HG02759 (cell line): ENCODE measurements around the gene NCKAP1.
"Not testable (repeated sequence)": the region's sequence is repeated elsewhere in the genome, so short reads cannot be mapped to it uniquely, and the experiment has no call there.

ENCODE experiments used
- ATAC-seq: cut with Tn5 transposase; IDR thresholded peaks from one replicate; pipeline ENCODE4 v1.9.1; 2021; ENCODE audit warnings: mild to moderate bottlenecking, moderate library complexity; ENCODE audit not compliant: unreplicated experiment

NCKAP1 gene

DNA sequence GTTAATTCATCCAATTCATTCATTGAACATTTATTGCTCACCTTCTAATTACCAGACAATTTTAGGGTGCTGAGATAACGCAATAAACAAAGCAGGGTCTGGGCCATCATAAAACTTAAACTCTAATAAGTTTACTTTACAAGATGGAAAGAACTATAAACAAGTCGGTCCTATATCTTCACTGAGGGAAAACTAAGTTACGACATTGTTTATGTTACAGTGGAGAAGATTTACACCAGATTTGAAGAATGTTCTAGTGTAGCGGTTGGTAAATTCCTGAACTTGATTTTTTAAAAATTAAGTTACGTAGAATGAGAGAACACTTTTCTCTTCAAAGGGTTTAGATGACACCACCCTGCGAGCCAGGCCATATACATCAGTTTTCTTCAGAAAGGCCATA lies 151.2 kb downstream of the NCKAP1 start:
- ATAC-seq, result no peak

DNA sequence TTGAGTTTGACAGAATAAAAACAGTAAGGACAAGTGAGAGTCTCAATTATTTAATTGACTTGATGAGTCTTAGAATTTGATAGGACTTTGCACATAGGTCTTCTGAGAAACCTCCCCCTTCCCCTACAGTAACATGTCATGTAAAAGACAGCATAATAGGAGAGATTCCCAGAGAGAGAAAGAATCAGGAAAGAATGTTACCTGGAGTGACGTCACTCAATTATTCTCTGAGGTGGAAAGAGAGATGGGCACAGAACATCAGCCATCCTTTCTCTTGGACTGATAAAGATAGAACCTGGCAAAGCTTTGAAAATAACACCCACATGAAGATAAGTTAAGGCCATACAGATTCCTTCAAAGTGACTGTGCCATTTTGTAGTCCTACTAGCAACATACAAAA lies 152.5 kb downstream of the NCKAP1 start:
- no peak for ATAC-seq

DNA sequence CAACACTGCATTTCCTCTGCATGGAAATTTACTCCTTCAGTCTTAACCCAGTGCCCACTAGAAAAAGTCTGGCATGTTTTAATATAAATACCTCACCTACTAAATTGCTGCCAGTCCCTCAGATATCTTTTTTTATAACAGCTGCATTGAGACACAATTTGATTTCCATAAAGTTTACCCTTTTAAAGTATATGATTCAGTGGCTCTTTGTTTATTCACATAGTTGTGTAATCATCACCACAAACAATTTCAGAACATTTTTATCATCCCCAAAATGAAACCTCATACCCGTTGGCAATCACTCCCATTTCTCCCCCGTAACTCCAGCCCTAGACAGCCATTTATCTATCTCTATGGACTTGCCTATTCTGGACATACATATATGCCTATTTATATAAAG lies 154.8 kb downstream of the NCKAP1 start:
- no peak for ATAC-seq

DNA sequence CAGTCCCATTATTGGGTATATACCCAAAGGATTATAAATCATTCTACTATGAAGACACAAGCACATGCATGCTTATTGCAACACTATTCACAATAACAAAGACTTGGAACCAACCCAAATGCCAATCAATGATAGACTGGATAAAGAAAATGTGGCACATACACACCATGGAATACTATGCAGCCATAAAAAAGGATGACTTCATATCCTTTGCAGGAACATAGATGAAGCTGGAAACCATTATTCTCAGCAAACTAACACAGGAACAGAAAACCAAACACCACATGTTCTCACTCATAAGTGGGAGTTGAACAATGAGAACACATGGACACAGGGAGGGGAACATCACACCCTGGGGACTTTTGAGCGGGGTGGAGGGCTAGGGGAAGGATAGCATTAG lies 158.2 kb downstream of the NCKAP1 start:
- not testable (repeated sequence) for ATAC-seq

DNA sequence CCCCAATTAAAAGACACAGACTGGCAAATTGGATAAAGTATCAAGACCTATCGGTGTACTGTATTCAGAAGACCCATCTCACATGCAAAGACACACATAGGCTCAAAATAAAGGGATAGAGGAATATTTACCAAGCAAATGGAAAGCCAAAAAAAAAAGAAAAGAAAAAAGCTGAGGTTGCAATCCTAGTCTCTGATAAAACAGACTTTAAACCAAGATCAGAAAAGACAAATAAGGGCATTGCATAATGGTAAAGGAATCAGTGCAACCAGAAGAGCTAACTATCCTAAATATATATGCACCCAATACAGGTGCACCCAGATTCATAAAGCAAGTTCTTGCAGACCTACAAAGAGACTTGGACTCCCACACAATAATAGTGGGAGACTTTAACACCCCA lies 161.6 kb downstream of the NCKAP1 start:
- ATAC-seq, result not testable (repeated sequence)

DNA sequence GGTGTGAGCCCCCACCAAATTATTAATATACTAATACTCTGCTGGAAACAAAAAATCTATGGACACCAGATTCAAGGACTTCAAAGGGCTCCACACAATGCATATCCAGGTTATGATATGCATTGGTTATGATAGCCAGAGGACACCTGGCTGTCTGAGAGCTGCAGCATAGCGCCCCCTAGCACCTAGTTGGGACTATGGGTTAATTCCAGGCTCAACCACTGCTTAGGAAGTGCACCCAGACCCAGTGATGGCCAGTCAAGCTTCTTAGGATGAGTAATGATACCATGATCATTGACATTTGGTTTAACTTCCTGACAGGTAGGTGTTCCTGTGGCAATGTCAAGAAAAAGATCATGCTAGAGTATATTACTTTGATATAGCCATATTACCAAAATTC lies 168.0 kb downstream of the NCKAP1 start:
- no peak for ATAC-seq

DNA sequence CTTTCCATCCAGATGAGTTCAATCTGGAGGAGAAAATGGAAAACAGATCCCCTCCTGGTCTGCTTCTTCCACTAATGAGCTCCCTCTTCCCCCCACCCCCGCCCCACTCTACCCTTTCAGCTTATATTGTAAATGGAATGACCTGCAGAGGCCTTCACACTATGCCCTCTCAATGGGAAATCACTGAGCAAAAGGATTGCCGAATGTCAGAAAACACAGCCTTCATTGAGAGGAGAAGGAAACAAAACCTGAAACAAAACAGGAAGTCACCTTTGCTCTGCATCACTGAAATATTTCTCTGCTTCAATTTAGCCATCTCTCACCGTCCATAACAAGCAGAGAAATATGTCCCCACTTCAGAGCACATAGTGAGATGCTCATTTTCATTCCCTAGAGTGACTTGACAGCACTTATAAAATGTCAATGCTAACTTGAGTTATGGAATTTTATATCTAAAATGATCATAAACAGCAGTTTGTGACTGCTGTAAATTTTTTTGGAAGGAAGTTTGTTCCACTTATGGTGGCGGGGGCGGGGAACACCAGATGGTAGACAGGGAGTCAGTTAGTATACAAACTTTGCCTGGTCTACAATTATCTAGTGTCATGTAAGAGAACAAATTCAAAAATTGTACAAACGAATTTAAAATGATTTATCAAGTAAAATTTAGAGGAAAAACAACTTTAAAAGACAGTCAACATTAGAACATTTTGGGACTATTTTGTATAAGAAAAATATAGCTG lies 170.0 kb downstream of the NCKAP1 start:
- no peak for ATAC-seq

DNA sequence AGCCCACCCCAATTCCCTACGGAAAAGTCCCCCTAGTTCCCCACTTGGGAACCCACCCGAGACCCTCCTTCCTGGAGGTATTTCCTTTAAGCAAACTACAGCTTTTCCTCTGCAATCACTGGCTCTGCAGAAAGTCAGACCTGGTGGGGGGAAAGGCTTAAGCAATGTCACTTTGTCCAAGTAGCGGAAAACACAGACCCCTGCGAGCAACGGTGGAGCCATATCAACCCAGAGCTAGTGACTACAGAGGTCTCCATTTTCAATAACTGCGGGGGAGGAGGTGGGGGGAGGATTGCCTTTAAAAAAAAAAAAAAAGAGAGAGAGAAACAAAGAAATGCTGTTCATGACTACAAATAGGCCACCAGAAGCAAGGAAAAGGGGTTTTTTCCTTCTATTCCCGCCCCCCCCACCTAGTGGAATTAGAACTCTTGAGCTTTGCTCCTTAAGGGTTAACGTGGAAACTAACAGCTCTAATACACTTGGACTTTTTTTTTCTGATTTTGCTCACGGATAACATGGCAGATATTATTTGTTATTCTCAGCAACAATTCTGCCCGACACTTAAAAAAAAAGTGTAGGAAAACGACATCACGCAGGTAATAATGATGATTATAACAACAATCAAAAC lies 170.7 kb downstream of the NCKAP1 start:
- ATAC-seq, result no peak

DNA sequence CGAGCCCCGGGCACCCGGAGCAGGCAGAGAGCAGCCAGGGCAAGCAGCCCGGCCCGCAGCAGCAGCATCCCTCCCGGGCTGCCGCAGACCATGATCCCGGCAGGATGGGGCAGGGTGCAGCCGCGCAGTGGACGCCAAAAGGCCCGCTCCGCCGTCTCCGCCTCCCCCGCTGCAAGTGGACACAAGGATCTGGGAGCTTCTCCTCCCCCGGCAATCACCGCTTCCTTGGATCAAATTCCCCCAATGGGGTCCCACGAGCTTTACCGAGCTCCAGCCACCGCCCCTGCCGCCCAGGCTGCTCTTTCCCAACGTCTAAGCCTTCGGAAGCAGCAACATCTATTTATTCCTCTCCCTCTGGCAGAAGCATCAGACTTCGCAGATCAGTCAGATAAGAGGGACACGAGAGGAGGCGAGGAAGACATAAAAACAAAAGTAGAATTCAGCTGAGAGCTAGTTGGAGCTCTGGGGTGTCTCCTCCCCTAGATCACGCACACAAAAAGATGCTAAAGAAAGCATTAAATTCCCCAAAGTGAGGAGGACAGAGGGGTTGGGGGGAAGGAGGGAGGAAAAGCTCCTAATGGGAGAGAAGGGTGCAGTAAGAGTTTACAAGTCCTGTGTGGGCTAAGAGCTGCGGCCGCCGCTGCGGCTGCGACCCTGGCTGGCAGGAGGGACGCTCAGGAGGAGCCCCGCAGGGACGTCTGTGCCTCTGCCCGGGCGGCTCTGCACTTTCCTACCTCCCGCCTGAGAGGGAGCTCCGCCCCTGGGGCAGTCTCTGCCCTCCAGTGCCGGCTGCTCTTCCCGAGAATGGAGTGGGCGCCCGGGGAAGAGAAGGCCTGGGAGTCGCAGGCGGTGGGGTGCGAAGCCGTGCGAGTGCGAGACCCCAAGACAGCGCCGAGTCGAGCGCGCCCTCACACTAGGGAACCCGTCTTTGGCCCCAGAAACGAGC lies 171.5 kb downstream of the NCKAP1 start, which contains the start of gene FRZB:
FRZB (minus strand) TSS at position 177 of the 946 bp plus-strand sequence; CDS start at position 92, 85 bp downstream.
- ATAC-seq, result peak; percentile 47

DNA sequence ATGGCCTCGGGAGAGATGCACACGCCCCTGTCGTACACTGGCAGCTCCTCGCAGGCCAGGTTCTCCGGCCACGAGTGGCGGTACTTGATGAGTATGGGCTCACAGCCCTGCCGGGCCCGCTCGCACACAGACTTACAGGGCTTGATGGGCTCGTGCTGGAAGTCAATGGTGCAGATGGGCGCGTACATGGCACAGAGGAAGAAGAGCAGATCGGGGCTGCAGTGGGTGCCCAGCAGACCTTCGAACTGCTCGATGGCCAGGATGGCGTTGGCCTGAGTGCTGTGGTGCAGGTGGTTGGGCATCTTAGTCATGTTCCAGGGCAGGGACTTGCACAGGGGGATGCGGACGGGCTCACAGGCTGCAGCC lies 172.2 kb downstream of the NCKAP1 start:
- ATAC-seq, result peak; percentile 29

DNA sequence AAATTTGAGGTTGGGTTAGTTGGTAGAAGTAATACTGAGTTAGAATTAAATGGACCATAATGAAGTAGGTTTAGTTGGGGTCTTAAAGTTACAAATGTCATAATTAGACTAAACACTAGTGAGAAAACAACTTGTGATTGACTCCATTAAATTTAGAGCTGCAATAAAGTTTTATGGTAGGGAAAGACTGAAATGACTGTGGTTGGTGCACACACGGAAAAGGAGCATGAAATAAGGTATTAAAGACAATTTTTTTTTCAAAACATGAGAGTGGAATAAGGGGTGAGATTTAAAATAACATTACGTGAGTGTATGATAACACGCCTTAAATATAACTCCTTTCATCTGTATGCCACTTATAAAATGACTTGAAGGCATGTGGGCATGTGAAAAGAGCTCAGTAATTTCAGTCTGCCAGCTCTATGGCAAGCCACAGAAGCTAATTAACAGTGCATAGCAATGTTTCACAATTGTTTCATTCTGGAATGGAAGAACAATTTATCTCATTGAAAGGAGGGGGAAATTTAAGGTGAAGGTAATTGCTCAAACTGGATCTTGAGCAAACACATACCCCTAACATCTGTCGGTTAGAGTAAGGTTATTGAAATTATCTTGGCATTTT lies 173.2 kb downstream of the NCKAP1 start:
- no peak for ATAC-seq

DNA sequence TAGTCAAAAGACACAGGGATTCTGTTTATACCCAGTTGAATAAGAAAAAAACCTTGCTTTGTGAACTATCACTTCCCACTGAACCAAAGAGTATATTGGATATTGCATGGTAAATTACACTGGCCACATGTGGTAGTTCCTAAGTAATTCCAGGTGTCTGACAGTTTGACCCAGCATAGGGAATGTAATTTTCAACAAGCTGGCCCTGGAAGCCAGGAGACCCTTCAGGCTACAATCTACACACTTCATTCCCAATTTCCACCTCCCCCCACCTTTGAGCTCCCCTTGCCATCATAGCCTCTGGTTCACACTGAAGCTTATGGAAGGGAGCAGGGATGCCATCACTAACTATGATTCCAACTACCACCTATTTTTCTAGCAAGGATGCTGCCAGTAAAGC lies 174.6 kb downstream of the NCKAP1 start:
- no peak for ATAC-seq

DNA sequence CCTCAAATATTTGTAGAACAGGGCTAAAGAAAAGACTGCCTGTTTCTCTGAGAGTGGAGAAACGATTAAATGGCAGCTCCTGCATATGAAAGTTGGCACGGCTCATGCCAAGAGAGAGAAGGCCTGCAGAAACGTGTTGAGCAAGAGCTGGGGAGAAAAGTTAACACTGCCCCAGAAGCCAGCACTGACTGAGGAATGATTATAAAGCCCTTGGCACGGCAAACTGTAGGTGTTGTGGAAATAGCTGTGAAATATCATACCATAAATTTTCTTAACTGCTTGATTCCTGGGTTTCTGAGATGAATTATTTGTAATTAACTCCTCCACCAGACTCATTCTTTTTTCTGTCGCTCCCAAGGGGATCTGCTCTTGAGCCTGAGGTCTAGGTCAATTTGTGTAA lies 176.2 kb downstream of the NCKAP1 start:
- no peak for ATAC-seq

DNA sequence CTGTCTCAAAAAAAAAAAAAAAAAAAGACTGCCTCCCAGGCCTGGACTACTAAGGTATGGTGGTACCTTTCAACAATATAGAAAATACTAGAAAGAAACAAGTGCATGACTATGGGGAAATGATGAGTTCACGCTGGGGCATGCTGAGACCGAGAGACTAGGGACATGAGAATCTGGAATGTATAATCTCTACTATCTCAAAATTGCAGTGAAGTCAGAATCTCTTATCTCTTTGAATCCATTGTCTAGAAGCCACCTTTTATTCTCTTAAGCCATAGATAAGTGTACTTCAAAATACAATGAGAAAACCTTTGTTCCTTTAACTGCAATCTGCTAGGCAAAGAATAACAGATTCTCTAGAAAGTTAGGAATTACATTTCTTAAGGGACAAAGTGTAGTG lies 177.4 kb downstream of the NCKAP1 start:
- no peak for ATAC-seq
